IMR-90 (cell line): Measurements from ENCODE around the gene CCNYL1. TPM values are rescaled to one million over a fixed set of nuclear protein-coding genes. Genes with fewer than 3 reads are reported as not detected.

ENCODE experiments used
- ATAC-seq: fragments of 200-7000 bp; cut with Tn5 transposase; 2 replicates; pipeline ENCODE4 v1.9.1; 2020; ENCODE audit warnings: low read depth, mild to moderate bottlenecking, moderate library complexity
- BruUV-seq: library from RNA; stranded (reverse); fragments of 400-500 nt; replicated peaks from 2 replicates; lab custom pipeline; 2021; lab: Mats Ljungman, UMichigan
- CTCF ChIA-PET: fragments of 300-600 bp; formaldehyde crosslinking; extraction: SDS; loops from one replicate; lab custom pipeline; 2021; ENCODE audit warnings: antibody characterized with exemption; lab: Yijun Ruan, JAX
- POLR2A ChIA-PET: fragments of 300-600 bp; sonication (Branson Sonifier 250); formaldehyde crosslinking; loops from one replicate; lab custom pipeline; 2022; ENCODE audit warnings: antibody characterized with exemption; ENCODE audit not compliant: unreplicated experiment; lab: Charles Lee
- DNase-seq: peaks from one replicate; pipeline ENCODE4 v3.0.0; 2013
- H2AFZ ChIP-seq: replicated peaks from 2 replicates; pipeline ENCODE3; 2013; ENCODE audit warnings: low read length, mild to moderate bottlenecking; ENCODE audit not compliant: poor library complexity
- H2AK5ac ChIP-seq: 2 replicates; pipeline ENCODE4 v1.6.1; 2013; ENCODE audit warnings: low read depth, low read length, inconsistent platforms
- H2AK9ac ChIP-seq: replicated peaks from 2 replicates; pipeline ENCODE3; 2013; ENCODE audit warnings: mild to moderate bottlenecking, low read depth, low read length, moderate library complexity; ENCODE audit not compliant: poor library complexity
- H2BK120ac ChIP-seq: 2 replicates; pipeline ENCODE4 v1.6.1; 2013; ENCODE audit warnings: low read depth, low read length, inconsistent platforms
- H2BK15ac ChIP-seq: 3 replicates; pipeline ENCODE4 v1.6.1; 2013; ENCODE audit warnings: low read depth, low read length, inconsistent platforms
- H2BK20ac ChIP-seq: 2 replicates; pipeline ENCODE4 v1.6.1; 2013; ENCODE audit warnings: low read depth, mild to moderate bottlenecking, inconsistent platforms, low read length, moderate library complexity
- H2BK5ac ChIP-seq: 2 replicates; pipeline ENCODE4 v1.6.1; 2013; ENCODE audit warnings: mild to moderate bottlenecking, low read depth, low read length, inconsistent platforms; ENCODE audit not compliant: poor library complexity, severe bottlenecking
- H3K14ac ChIP-seq: replicated peaks from 2 replicates; pipeline ENCODE4 v1.6.1; 2013; ENCODE audit warnings: low read depth, low read length, inconsistent platforms
- H3K18ac ChIP-seq: 2 replicates; pipeline ENCODE4 v1.6.1; 2013; ENCODE audit warnings: low read depth, low read length, control low read depth
- H3K23ac ChIP-seq: 2 replicates; pipeline ENCODE4 v1.6.1; 2013; ENCODE audit warnings: low read depth, low read length, inconsistent platforms
- H3K27ac ChIP-seq: 2 replicates; pipeline ENCODE4 v1.5.1; 2013; ENCODE audit warnings: mild to moderate bottlenecking, control low read depth, low read length; ENCODE audit not compliant: insufficient read depth
- H3K27me3 ChIP-seq: 2 replicates; pipeline ENCODE4 v1.6.1; 2013; ENCODE audit warnings: low read length; ENCODE audit not compliant: control insufficient read depth, insufficient read depth
- H3K36me3 ChIP-seq: 2 replicates; pipeline ENCODE4 v1.6.1; 2013; ENCODE audit warnings: low read length, mixed read lengths; ENCODE audit not compliant: control insufficient read depth, insufficient read depth
- H3K4ac ChIP-seq: 2 replicates; pipeline ENCODE4 v1.6.1; 2013; ENCODE audit warnings: low read depth, low read length, inconsistent platforms
- H3K4me1 ChIP-seq: 2 replicates; pipeline ENCODE4 v1.6.1; 2013; ENCODE audit warnings: low read length, mixed read lengths; ENCODE audit not compliant: control insufficient read depth, insufficient read depth
- H3K4me2 ChIP-seq: 2 replicates; pipeline ENCODE4 v1.6.1; 2013; ENCODE audit warnings: low read depth, mild to moderate bottlenecking, control low read depth, low read length, moderate library complexity
- H3K4me3 ChIP-seq: 2 replicates; pipeline ENCODE4 v1.5.1; 2013; ENCODE audit warnings: low read depth, mild to moderate bottlenecking, control low read depth, low read length, moderate library complexity; ENCODE audit not compliant: insufficient read depth
- H3K56ac ChIP-seq: 2 replicates; pipeline ENCODE4 v1.6.1; 2013; ENCODE audit warnings: low read length, inconsistent platforms; ENCODE audit not compliant: insufficient read depth; ENCODE audit errors: extremely low read depth
- H3K79me1 ChIP-seq, 2 experiments: 2 replicates each; pipeline ENCODE4 v1.6.1; 2013; ENCODE audit warnings: low read length in 2 of 2, inconsistent platforms in 1 of 2, low read depth in 1 of 2
- H3K9ac ChIP-seq: 2 replicates; pipeline ENCODE4 v1.6.1; 2013; ENCODE audit warnings: low read depth, low read length, control low read depth
- H3K9me1 ChIP-seq: 2 replicates; pipeline ENCODE4 v1.6.1; 2013; ENCODE audit warnings: low read length, inconsistent platforms; ENCODE audit not compliant: insufficient read depth
- H3K9me3 ChIP-seq: 2 replicates; pipeline ENCODE4 v1.6.1; 2013; ENCODE audit warnings: low read length; ENCODE audit not compliant: control insufficient read depth, insufficient read depth
- H4K20me1 ChIP-seq: 2 replicates; pipeline ENCODE4 v1.6.1; 2013; ENCODE audit warnings: low read length, inconsistent platforms; ENCODE audit not compliant: insufficient read depth
- H4K5ac ChIP-seq: 2 replicates; pipeline ENCODE4 v1.6.1; 2013; ENCODE audit warnings: mild to moderate bottlenecking, low read depth, low read length, control low read depth
- H4K8ac ChIP-seq, 2 experiments: 2 replicates each; pipeline ENCODE4 v1.6.1; 2013; ENCODE audit warnings: low read depth in 2 of 2, low read length in 2 of 2, control low read depth in 1 of 2, inconsistent platforms in 1 of 2
- H4K91ac ChIP-seq: 2 replicates; pipeline ENCODE4 v1.6.1; 2013; ENCODE audit warnings: low read depth, low read length, inconsistent platforms; ENCODE audit not compliant: insufficient read depth
- CEBPB ChIP-seq: IDR thresholded peaks from 2 replicates; pipeline ENCODE4 v1.6.1; 2012; ENCODE audit warnings: low read depth, low read length, improper control_type of control experiment
- CHD1 ChIP-seq: IDR thresholded peaks from 2 replicates; pipeline ENCODE4 v1.6.1; 2012; ENCODE audit warnings: low read depth, low read length, improper control_type of control experiment
- FOS ChIP-seq: fragments of 150-350 bp; IDR thresholded peaks from 2 replicates; pipeline ENCODE4 v1.6.1; 2016; ENCODE audit warnings: low read depth, low read length
- MAFK ChIP-seq: IDR thresholded peaks from 2 replicates; pipeline ENCODE4 v1.6.1; 2012; ENCODE audit warnings: low read depth, low read length, improper control_type of control experiment
- MAZ ChIP-seq: IDR thresholded peaks from 2 replicates; pipeline ENCODE4 v1.6.1; 2012; ENCODE audit warnings: low read depth, mild to moderate bottlenecking, low read length, improper control_type of control experiment, moderate library complexity, borderline replicate concordance
- NFE2L2 ChIP-seq: fragments of 150-350 bp; IDR thresholded peaks from 2 replicates; pipeline ENCODE4 v1.6.1; 2016; ENCODE audit warnings: low read depth, mild to moderate bottlenecking, low read length
- POLR2A ChIP-seq: IDR thresholded peaks from 2 replicates; pipeline ENCODE4 v1.6.1; 2012; ENCODE audit warnings: mild to moderate bottlenecking, low read depth, low read length
- RCOR1 ChIP-seq: IDR thresholded peaks from 2 replicates; pipeline ENCODE4 v1.6.1; 2012; ENCODE audit warnings: mild to moderate bottlenecking, low read length, improper control_type of control experiment; ENCODE audit not compliant: insufficient replicate concordance
- RFX5 ChIP-seq: IDR thresholded peaks from 2 replicates; pipeline ENCODE4 v1.8.0; 2012; ENCODE audit warnings: low read depth, mild to moderate bottlenecking, low read length, moderate library complexity
- SMC3 ChIP-seq: fragments of 150-350 bp; IDR thresholded peaks from 2 replicates; pipeline ENCODE4 v1.6.1; 2016; ENCODE audit warnings: low read depth, mild to moderate bottlenecking, antibody characterized with exemption, low read length, moderate library complexity
- WGBS, 2 experiments: methylation state at CpG; one replicate each; pipeline versions ENCODE4 v1.1.5 to v1.1.7; 2013; ENCODE audit warnings: missing lambda C conversion rate in 2 of 2; ENCODE audit not compliant: insufficient read length in 1 of 2; ENCODE audit errors: extremely low coverage in 2 of 2; 5-methylcytosine and 5-hydroxymethylcytosine counted together
- dilution Hi-C: fragments of 300-500 bp; cut with HindIII; formaldehyde crosslinking; loops from one replicate; pipeline ENCODE4 v1.14.3; 2018; ENCODE audit warnings: low sequenced_read_pairs; ENCODE audit not compliant: unreplicated experiment
- in situ Hi-C: fragments of 300-500 bp; cut with MboI; formaldehyde crosslinking; loops from 3 replicates; pipeline ENCODE4 v1.14.3; 2019; ENCODE audit warnings: low sequenced_read_pairs, inconsistent platforms, mixed read lengths
- intact Hi-C: fragments of 100-400 bp; cut with micrococcal nuclease; formaldehyde crosslinking; loops from 2 replicates; pipeline ENCODE4 v1.10.0; 2022
- polyA plus RNA-seq, 3 experiments: library from polyadenylated mRNA; depleted of rRNA; stranded (reverse); fragments of >200 nt; gene quantifications; 2 replicates each; pipeline ENCODE4 v1.2.3, GENCODE V29; 2012; ENCODE audit warnings: low replicate concordance in 1 of 3
- total RNA-seq: library from RNA; depleted of rRNA; stranded (reverse); fragments of >200 nt; gene quantifications from 2 replicates; pipeline ENCODE4 v1.2.3, GENCODE V29; 2012
- TF ChIP-seq, protein P1 (sequence below): fragments of 150-350 bp; IDR thresholded peaks from 2 replicates; pipeline ENCODE4 v1.6.1; 2016; ENCODE audit warnings: low read depth, mild to moderate bottlenecking, low read length, moderate library complexity, borderline replicate concordance

The CCNYL1 gene
- total and polyA plus RNA-seq, 2 of the 4 experiments (the other 2 are of a cell fraction): 5.4 to 7.3 TPM

DNA sequence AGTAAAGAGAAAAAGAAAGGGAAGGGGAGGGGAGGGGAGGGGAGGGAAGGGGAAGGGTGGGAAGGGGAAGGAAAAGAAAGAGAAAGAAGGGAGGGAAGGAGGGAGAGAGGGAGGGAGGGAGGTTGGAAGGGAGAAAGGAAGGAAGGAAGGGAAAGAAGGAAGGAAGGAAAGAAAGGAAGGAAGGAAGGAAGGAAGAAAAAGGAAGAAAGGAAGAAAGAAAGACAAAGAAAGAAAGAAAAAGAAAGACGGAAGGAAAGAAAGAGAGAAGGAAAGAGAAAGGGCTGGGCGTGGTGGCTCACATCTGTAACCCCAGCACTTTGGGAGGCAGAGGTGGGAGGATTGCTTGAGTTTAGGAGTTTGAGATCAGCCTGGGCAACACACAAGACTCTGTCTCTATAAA, 24.6 kb upstream of the CCNYL1 start:
- Histone ChIP-seq H3K18ac (no peak overlapping the region), H3K23ac (no peak overlapping the region), H3K9ac (no peak overlapping the region), H3K14ac (no peak overlapping the region), H4K20me1 (peaks cover 4% of the 10 kb centered on the region; the same call in 1 of the 2 replicates), H2BK15ac (no peak overlapping the region), H3K4ac (no peak overlapping the region), H4K5ac (no peak overlapping the region), H3K56ac (no peak overlapping the region), H3K27ac (no peak overlapping the region), H3K27me3 (no peaks in the 10 kb centered on the region), H3K4me2 (no peak overlapping the region), H2AK9ac (no peak overlapping the region), H2AK5ac (no peak overlapping the region), H3K4me3 (no peak overlapping the region), H2BK20ac (no peak overlapping the region), H4K91ac (no peak overlapping the region), H2BK5ac (no peak overlapping the region), H2BK120ac (no peak overlapping the region), H2AFZ (no peak overlapping the region), H3K36me3 (no peaks in the 10 kb centered on the region), H3K9me3 (no peaks in the 10 kb centered on the region), H3K4me1 (peaks cover 6% of the 10 kb centered on the region), H3K79me1 (no peaks in the 10 kb centered on the region), H4K8ac (no peak overlapping the region), H3K9me1 (peaks cover 3% of the 10 kb centered on the region; the same call in 1 of the 2 replicates)
- in situ Hi-C loops (no loop called here), dilution Hi-C loops (no loop called here), intact Hi-C loops (no loop called here)
- TF ChIP-seq CHD1: no peak
- TF ChIP-seq FOS: no peak
- no peak for TF ChIP-seq SMC3
- TF ChIP-seq CEBPB: no peak
- TF ChIP-seq, protein P1, sequence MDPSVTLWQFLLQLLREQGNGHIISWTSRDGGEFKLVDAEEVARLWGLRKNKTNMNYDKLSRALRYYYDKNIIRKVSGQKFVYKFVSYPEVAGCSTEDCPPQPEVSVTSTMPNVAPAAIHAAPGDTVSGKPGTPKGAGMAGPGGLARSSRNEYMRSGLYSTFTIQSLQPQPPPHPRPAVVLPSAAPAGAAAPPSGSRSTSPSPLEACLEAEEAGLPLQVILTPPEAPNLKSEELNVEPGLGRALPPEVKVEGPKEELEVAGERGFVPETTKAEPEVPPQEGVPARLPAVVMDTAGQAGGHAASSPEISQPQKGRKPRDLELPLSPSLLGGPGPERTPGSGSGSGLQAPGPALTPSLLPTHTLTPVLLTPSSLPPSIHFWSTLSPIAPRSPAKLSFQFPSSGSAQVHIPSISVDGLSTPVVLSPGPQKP: no peak
- TF ChIP-seq NFE2L2: no peak
- no peak for TF ChIP-seq MAFK
- TF ChIP-seq POLR2A: no peak
- no peak for TF ChIP-seq MAZ
- no peak for TF ChIP-seq RCOR1
- no peak for TF ChIP-seq RFX5
- DNase-seq: no peak
- CTCF ChIA-PET: interaction anchor here (0.5 kb wide), 1 partner anchor 119 kb away, joined by 3 read pairs; no protein-coding TSS in a partner anchor
- ATAC-seq: no peak
- POLR2A ChIA-PET: no interaction called here
- no CpG with 5 or more reads among the region's 2 CpGs for WGBS, 2 experiments
- no TSS peak for BruUV-seq
